H1 (cell line): ENCODE data around the gene THYN1. TPM values are rescaled to one million over a fixed set of nuclear protein-coding genes. Genes with fewer than 3 reads are reported as not detected.

Experiments used
- BACH1 ChIP-seq: IDR thresholded peaks from 2 replicates; pipeline ENCODE4 v1.6.1; 2012; ENCODE audit warnings: low read length, improper control_type of control experiment
- CBX8 ChIP-seq: fragments of 300-800, 300-1000 bp; sonication (generic); IDR thresholded peaks from 2 replicates; pipeline ENCODE4 v1.7.1; 2016; ENCODE audit warnings: low read depth, low read length, borderline replicate concordance
- CHD7 ChIP-seq: fragments of 300-600 bp; sonication (generic); IDR thresholded peaks from 2 replicates; pipeline ENCODE4 v1.7.1; 2012; ENCODE audit warnings: low read length, moderate library complexity, mild to moderate bottlenecking, inconsistent platforms; ENCODE audit not compliant: insufficient replicate concordance
- CTCF ChIP-seq, 3 experiments: IDR thresholded peaks; 1 replicate in 2 of 3; 2 replicates in 1 of 3; pipeline versions ENCODE4 v1.5.1 to v1.6.1; 2011; ENCODE audit warnings: low read length in 3 of 3, mild to moderate bottlenecking in 3 of 3, inconsistent platforms in 2 of 3, low read depth in 1 of 3, moderate library complexity in 1 of 3; ENCODE audit not compliant: insufficient read depth in 1 of 3; ENCODE audit errors: control extremely low read depth in 1 of 3
- KDM4A ChIP-seq: IDR thresholded peaks from one replicate; pipeline ENCODE4 v1.7.1; 2012; ENCODE audit warnings: low read depth, mild to moderate bottlenecking, moderate library complexity, low read length, inconsistent platforms; ENCODE audit not compliant: severe bottlenecking
- TBP ChIP-seq: IDR thresholded peaks from 2 replicates; pipeline ENCODE4 v1.6.1; 2011; ENCODE audit warnings: low read depth, low read length, improper control_type of control experiment
- polyA plus RNA-seq, 7 experiments: library from polyadenylated mRNA; depleted of rRNA in 3 of 7; stranded (reverse) in 5 of 7; unstranded in 2 of 7; fragments of >200 nt in 5 of 7; fragments of 200-250 nt in 2 of 7; gene quantifications; 1 replicate in 5 of 7; 2 replicates in 1 of 7; 4 replicates in 1 of 7; pipeline versions ENCODE4 v1.2.1 to v1.2.3, GENCODE V29; 2011 to 2013; ENCODE audit warnings: missing spikeins in 2 of 7, mixed read lengths in 2 of 7
- total RNA-seq: library from RNA; stranded (reverse); fragmentation: NEBNext Ultra II Directional; extraction: Animal tissue kit (Norgen Biotek cat#: 25700); gene quantifications from 2 replicates; pipeline ENCODE4 v1.2.1, GENCODE V29; 2021

THYN1 gene
- total and polyA plus RNA-seq, 2 of the 8 experiments (the other 6 are each of a cell fraction or from before 2014, with no cell fraction given) = 77.3 to 95.1 TPM

GRCh38 chr11:134275534-134276395, 22.6 kb upstream of the THYN1 start, which contains the start of gene GLB1L3 (continued):
- TF ChIP-seq CTCF (IDR thresholded peaks at IDR 0.05; ENCODE audit: control extremely low read depth in 1 of 3, insufficient read depth in 1 of 3, low read depth in 1 of 3, low read length in 3 of 3) (peak; percentile 34 to 56 (median 44); a peak in 3 of 4 replicates), CHD7 (no peak), KDM4A (no peak), TBP (peak; percentile 37; the same call in 1 of the 2 replicates), CBX8 (no peak), BACH1 (peak; percentile 74)
